Measurements from ENCODE around the gene METRNL.

METRNL gene

GRCh38 chr17:83067718-83068261 is 11.6 kb upstream of the METRNL start:
- DNase-seq: no peak

- no peak for DNase-seq
Observed at GRCh38 chr17:83068641-83069570, 10.5 kb upstream of the METRNL start.

GRCh38 chr17:83069571-83069906 is 9.9 kb upstream of the METRNL start:
- no peak for DNase-seq

GRCh38 chr17:83069931-83070742 is 9.3 kb upstream of the METRNL start:
- no peak for DNase-seq

- DNase-seq: no peak
Observed at GRCh38 chr17:83070800-83071341, 8.5 kb upstream of the METRNL start.

GRCh38 chr17:83071365-83071764 is 8.0 kb upstream of the METRNL start:
- DNase-seq: no peak

GRCh38 chr17:83071966-83072562 is 7.3 kb upstream of the METRNL start:
- no peak for DNase-seq

GRCh38 chr17:83072600-83073358 is 6.6 kb upstream of the METRNL start:
- DNase-seq: no peak

GRCh38 chr17:83073389-83074063 is 5.9 kb upstream of the METRNL start:
- no peak for DNase-seq

GRCh38 chr17:83074486-83075223 is 4.8 kb upstream of the METRNL start:
- DNase-seq: no peak

- DNase-seq: no peak
Observed at GRCh38 chr17:83075270-83075880, 4.0 kb upstream of the METRNL start.

GRCh38 chr17:83076938-83077337 is 2.5 kb upstream of the METRNL start:
- DNase-seq: no peak

GRCh38 chr17:83077411-83077810 is 2.0 kb upstream of the METRNL start:
- no peak for DNase-seq

- no peak for DNase-seq
Observed at GRCh38 chr17:83077939-83078338, 1.5 kb upstream of the METRNL start.

- no peak for DNase-seq
Observed at GRCh38 chr17:83078378-83079351, 744 bp upstream of the METRNL start.

- no peak for DNase-seq
Observed at GRCh38 chr17:83079766-83080578, 563 bp downstream of the METRNL start.

- no peak for DNase-seq
Observed at GRCh38 chr17:83080579-83080857, 1.1 kb downstream of the METRNL start.

GRCh38 chr17:83080858-83081683 is 1.7 kb downstream of the METRNL start:
- DNase-seq: no peak
